Measurements from ENCODE around the gene COL28A1. TPM values are rescaled to one million over a fixed set of nuclear protein-coding genes. Genes with fewer than 3 reads are reported as not detected.

The COL28A1 gene
- total RNA-seq = 10 to 100 TPM; 15.1 to 23.7 (median 18.3) TPM

DNA sequence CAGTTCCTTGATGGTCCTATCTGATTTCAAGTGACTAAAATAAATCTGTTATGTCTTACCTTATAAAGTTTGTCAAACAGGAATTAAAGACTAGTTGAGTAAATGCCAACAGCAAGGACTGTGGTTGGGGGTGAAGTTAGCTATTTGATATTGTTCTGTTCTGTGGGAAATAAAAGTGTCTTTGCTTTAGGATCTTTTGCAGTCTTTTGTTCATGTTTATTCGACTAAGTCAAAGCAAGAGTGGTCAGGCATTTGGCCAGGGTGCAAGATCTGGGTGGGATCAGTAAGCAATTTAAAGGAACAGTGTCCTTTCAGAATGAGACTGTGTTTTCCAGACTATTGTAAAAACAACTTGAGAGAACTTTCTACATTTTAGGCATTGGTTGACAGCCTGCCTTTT lies at the start of gene COL28A1:
Gene COL28A1 (minus strand): TSS at position 183 of the 400 bp plus-strand sequence. CDS start 2,998 bp downstream, outside the sequence.
- DNase-seq (ENCODE audit: extremely low spot score) = no peak
- no peaks in the 10 kb centered on the region for H3K36me3 ChIP-seq
- H3K27me3 ChIP-seq = no peaks in the 10 kb centered on the region
- intact Hi-C loops (cut with DNase I) = no loop called here
- 21% methylated on average over 1 of the region's 1 CpG for WGBS
- H3K4me3 ChIP-seq = peak within 1 kb of the TSS in 3 of 4 donors; percentile 6 to 20 (median 19)
- H3K27ac ChIP-seq (replicated peaks in 1 of 4) = no peak within 1 kb of the TSS
- no peak for TF ChIP-seq POLR2AphosphoS5 (IDR thresholded peaks at IDR 0.05)
- no peak for TF ChIP-seq POLR2A (IDR thresholded peaks at IDR 0.05; ENCODE audit: low read depth)
- TF ChIP-seq EP300 (IDR thresholded peaks at IDR 0.05) = no peak
- TF ChIP-seq, protein P1, sequence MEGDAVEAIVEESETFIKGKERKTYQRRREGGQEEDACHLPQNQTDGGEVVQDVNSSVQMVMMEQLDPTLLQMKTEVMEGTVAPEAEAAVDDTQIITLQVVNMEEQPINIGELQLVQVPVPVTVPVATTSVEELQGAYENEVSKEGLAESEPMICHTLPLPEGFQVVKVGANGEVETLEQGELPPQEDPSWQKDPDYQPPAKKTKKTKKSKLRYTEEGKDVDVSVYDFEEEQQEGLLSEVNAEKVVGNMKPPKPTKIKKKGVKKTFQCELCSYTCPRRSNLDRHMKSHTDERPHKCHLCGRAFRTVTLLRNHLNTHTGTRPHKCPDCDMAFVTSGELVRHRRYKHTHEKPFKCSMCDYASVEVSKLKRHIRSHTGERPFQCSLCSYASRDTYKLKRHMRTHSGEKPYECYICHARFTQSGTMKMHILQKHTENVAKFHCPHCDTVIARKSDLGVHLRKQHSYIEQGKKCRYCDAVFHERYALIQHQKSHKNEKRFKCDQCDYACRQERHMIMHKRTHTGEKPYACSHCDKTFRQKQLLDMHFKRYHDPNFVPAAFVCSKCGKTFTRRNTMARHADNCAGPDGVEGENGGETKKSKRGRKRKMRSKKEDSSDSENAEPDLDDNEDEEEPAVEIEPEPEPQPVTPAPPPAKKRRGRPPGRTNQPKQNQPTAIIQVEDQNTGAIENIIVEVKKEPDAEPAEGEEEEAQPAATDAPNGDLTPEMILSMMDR (IDR thresholded peaks at IDR 0.05) = no peak
- H3K4me1 ChIP-seq = no peaks in the 10 kb centered on the region
- H3K9me3 ChIP-seq = no peaks in the 10 kb centered on the region

DNA sequence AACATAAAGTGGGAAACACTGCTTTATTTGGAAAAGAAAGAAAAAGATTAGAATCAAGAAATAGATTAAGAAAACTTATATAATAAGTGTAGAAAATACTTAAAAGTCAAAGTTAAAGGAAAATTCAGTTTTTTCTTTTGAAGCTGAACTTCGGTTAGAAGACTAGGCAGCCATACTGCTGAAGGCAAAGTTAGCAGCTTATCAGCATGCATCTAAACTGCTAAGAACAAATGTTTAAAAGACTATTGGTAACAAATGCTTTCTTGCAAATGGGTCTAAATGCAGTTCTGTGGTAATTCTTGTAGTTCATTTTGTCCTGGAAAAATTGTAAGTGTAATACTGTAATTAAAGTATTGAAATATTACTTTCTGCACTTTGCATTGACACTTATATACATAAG lies 49.0 kb upstream of the COL28A1 start:
- WGBS = 86% methylated on average over 1 of the region's 1 CpG
- Histone ChIP-seq H3K9me3 (no peaks in the 10 kb centered on the region), H3K27ac (replicated peaks in 1 of 4) (no peak overlapping the region), H3K27me3 (no peaks in the 10 kb centered on the region), H3K4me3 (no peak overlapping the region), H3K36me3 (peaks cover 0 to 15% (median 0%) of the 10 kb centered on the region in 4 donors), H3K4me1 (no peaks in the 10 kb centered on the region)
- TF ChIP-seq POLR2AphosphoS5 (IDR thresholded peaks at IDR 0.05) = no peak
- TF ChIP-seq, protein P1 (IDR thresholded peaks at IDR 0.05) = no peak
- no peak for TF ChIP-seq EP300 (IDR thresholded peaks at IDR 0.05)
- intact Hi-C loops (cut with DNase I) = no loop called here
- DNase-seq (ENCODE audit: extremely low spot score) = no peak

DNA sequence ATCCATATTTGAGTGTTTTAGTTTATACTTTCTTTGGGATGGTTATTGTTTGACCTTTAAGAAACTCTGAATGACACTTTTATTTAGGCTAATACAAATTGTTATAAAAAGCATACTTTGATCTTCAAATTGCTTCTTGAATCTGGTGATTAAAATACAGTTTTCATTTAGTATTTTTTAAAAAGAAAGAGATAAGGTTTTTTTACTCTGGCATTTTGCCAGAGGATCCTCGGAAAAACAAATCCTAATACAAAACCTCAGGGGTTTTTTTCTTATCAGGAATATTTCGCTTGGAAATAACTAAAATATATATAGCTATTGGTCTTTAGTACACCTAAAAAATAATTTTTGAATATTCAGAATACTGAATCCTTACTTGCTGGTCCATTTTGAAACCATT lies 48.1 kb upstream of the COL28A1 start:
- Histone ChIP-seq H3K4me1 (no peaks in the 10 kb centered on the region), H3K9me3 (no peaks in the 10 kb centered on the region), H3K27me3 (no peaks in the 10 kb centered on the region), H3K27ac (replicated peaks in 1 of 4) (no peak overlapping the region), H3K4me3 (no peak overlapping the region), H3K36me3 (peaks cover 0 to 11% (median 0%) of the 10 kb centered on the region in 4 donors)
- intact Hi-C loops (cut with DNase I) = no loop called here
- TF ChIP-seq POLR2A (IDR thresholded peaks at IDR 0.05; ENCODE audit: low read depth) = no peak
- TF ChIP-seq, protein P1 (IDR thresholded peaks at IDR 0.05) = no peak
- TF ChIP-seq EP300 (IDR thresholded peaks at IDR 0.05) = no peak
- TF ChIP-seq POLR2AphosphoS5 (IDR thresholded peaks at IDR 0.05) = no peak
- 89% methylated on average over 2 of the region's 2 CpGs for WGBS
- DNase-seq (ENCODE audit: extremely low spot score) = no peak

DNA sequence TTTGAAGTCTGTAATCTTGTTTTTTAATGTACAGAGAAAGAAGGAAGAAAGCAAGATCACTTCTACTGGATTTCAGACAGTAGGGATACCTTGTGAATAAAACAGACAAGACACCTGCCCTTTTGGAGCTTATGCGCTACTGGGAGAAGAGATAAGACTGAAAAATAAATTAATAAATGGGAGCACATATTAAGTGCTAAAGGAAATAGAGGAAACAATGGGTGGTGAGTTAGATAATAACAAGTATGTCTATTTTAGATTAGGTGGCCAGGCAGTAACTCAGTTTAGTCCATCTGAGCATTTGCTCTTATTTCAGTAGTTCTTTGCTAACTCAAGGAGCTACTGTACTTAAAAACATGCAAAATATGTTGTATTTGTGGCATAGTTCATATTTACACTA lies 46.9 kb upstream of the COL28A1 start:
- H3K9me3 ChIP-seq = no peaks in the 10 kb centered on the region
- WGBS = 93% methylated on average over 1 of the region's 1 CpG
- H3K4me1 ChIP-seq = no peaks in the 10 kb centered on the region
- no peak for TF ChIP-seq POLR2A (IDR thresholded peaks at IDR 0.05; ENCODE audit: low read depth)
- no peak for TF ChIP-seq EP300 (IDR thresholded peaks at IDR 0.05)
- TF ChIP-seq POLR2AphosphoS5 (IDR thresholded peaks at IDR 0.05) = no peak
- TF ChIP-seq, protein P1 (IDR thresholded peaks at IDR 0.05) = no peak
- H3K36me3 ChIP-seq = peaks cover 0 to 11% (median 0%) of the 10 kb centered on the region in 4 donors
- no peak overlapping the region for H3K27ac ChIP-seq (replicated peaks in 1 of 4)
- intact Hi-C loops (cut with DNase I) = no loop called here
- no peak for DNase-seq (ENCODE audit: extremely low spot score)
- H3K4me3 ChIP-seq = no peak overlapping the region
- no peaks in the 10 kb centered on the region for H3K27me3 ChIP-seq

DNA sequence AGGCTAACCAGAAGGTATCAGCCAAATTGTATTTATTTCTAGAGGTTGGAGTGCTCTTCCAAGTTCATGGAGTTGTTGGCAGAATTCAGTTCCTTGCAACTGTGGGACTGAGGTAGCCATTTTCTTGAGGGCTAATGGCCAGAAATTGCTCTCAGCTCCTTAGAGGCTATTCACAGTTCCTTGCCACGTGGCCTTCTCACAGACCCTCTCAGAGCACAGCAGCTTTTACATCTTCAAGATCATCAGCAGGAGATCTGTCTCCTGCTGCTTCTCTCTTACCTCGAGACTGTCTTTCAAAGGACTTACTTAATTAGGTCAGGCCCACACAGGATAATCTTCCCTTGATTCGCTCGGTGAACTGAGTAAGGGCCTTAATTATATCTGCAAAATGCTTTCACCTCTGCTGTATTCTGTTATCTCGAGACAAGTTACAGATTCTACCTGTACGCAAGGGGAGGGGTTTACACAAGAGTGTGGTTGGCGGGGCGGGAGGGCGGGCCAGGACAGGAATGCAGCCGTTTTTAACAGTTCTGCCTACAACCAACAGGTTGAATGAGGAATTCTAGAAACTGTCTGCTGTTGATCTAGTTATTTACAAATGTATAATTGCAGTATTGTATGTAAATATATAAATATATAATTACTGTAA lies 46.0 kb upstream of the COL28A1 start:
- no peak overlapping the region for H3K27ac ChIP-seq (replicated peaks in 1 of 4)
- H3K27me3 ChIP-seq = no peaks in the 10 kb centered on the region
- intact Hi-C loops (cut with DNase I) = no loop called here
- H3K4me3 ChIP-seq = no peak overlapping the region
- TF ChIP-seq, protein P1 (IDR thresholded peaks at IDR 0.05) = no peak
- TF ChIP-seq POLR2AphosphoS5 (IDR thresholded peaks at IDR 0.05) (no peak), EP300 (IDR thresholded peaks at IDR 0.05) (no peak)
- WGBS = 90% methylated on average over 10 of the region's 10 CpGs
- H3K9me3 ChIP-seq = no peaks in the 10 kb centered on the region
- peaks cover 0 to 11% (median 0%) of the 10 kb centered on the region in 4 donors for H3K36me3 ChIP-seq
- no peak for DNase-seq (ENCODE audit: extremely low spot score)
- H3K4me1 ChIP-seq = no peaks in the 10 kb centered on the region
